GM04503 (cell line): ENCODE data around the gene TRIM3.
"Not testable (repeated sequence)": the region's sequence is repeated elsewhere in the genome, so short reads cannot be mapped to it uniquely, and the experiment has no call there.

Experiments
- DNase-seq: peaks from one replicate; pipeline ENCODE4 v3.0.0-alpha.2; 2012; ENCODE audit warnings: low read depth

The TRIM3 gene

DNA sequence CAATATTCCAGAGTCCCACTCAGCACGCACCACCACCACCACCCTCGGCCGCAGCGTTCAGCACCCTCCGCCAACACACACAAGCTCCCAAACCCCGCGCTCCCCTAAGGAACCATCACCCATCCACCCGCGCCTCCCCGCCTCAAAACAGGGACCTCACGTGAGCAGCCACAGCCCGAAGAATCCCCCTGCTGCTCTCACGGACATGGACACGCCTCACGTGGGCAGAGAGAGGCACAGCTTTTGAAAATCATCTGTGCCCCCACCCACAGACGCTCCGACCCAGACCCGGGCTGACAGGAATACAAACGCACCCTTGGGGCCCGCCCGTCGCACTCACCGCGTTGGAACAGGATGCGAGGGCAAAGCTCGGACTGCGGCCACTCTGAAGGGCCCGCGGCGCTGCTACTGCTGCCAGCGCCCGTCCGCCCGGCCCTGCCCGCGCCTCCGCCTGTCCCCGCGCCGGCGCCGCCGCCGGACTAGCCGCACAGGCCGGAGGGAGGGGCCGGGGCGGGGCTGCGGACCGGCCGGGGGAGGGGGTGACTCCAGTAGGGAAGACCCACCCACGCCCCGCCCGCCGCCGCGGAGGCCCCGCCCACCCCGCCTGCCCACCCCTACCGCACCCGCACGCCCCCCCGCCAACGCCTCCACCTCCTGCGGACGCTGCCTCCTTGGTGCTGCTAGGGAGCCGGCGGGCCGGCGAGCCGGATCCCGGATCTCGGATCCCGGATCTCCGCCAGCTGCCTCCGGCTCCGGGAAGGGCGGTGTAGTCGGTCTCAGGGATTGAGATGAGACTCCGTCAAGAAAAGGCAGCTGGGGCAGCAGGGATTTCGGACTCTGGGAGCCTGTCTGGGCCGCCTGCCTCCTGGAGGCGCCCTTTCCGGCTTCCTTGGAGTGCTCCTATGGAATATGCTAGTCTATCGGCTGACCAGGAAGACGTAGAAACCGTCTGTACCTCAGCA lies at the start of gene TRIM3:
Gene TRIM3 (minus strand): TSS at position 491 of the 962 bp plus-strand sequence. CDS start 8,246 bp downstream, outside the sequence.
- peak; percentile 51 for DNase-seq

DNA sequence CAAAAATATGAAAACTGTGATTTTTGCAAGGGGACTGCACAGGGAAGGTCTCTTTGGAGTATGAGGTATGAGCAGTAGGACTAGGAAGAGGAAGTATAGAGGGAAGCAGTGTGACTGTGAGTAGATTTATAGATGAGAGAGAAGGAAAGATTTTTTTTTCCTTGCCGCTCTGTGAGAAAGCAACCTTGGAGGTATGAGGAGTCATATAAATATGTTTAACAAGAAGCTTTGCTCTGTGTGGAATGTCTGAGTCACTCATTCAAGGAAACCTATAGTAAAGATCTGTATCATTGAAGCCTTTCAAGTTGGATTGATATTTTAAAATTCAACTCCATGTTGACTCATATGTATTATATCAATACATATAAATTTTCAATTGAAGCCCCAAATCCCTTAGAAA lies 49.5 kb upstream of the TRIM3 start:
- peak; percentile 10 for DNase-seq

- DNase-seq: not testable (repeated sequence)
Measured at GRCh38 chr11:6521946-6522345, 48.2 kb upstream of the TRIM3 start.

GRCh38 chr11:6520265-6520664 lies 46.5 kb upstream of the TRIM3 start:
- DNase-seq: no peak

- DNase-seq: no peak
Measured at GRCh38 chr11:6516865-6517264, 43.1 kb upstream of the TRIM3 start.

DNA sequence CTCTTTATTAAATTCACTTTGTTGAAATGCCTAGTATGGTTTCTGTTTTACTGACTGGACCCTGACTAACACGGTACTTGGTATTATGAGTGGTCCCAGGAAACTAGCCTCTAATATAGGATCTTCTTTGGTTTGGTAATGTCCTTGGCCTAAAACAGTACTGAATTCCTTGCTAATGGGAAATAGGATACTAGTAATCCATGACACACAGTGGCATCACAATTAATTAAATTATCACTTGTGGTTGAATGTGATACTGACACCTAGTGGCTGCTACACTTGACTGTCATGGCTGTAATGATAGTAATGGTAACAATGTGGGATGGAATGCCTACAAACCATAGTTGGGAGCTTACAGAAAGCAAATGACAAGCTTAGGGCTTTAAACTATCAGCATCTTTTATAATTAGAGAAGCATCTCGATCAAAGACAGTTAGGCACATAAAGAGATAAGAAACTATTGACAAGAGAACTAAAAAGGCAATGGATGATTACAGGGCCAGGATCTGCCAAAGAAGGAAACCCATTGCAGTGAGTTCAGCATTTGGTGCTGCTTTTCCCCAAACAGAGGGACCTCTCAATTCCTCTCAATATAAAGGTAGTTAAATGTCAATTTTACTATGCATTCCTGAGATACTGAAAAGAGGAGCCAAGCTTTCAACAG lies 32.0 kb upstream of the TRIM3 start:
- peak; percentile 43 for DNase-seq

DNA sequence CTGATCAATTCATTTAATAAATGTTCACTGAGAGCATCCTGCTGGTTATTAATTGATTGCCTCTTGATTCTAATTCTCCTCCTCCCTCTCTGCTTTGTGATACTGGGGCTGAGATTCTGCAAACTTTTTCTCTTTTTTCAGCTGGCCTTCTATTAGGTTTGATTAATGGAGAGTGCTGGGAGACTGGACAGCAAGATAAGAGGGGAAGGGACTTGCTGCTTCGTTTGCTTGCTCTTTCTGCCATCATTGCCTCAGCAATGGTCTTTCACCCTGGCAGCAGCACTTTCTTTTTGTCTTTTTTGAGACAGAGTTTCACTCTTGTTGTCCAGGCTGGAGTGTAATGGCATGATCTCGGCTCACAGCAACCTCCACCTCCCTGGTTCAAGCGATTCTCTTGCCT lies 30.4 kb upstream of the TRIM3 start:
- DNase-seq: no peak

- DNase-seq: no peak
Measured at GRCh38 chr11:6502382-6502781, 28.6 kb upstream of the TRIM3 start.

DNA sequence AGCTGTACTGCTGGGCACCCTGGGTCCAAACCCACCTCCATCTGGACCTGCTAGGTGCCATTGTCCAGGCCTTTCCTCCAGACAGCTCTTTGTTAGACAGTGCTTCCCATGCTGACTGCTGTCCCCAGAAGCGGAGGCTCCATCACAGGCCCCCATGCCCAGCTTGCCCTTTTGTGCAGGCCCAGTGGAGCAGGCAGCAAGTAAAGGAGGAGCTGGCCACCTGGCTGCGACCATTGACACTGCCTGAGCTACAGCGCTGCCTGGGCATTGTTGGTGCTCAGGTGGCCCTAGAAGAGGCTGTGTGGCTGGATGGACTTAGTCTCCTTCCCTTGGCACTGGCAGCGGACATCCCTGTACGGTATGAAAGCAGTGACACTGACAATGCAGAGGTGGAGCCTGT lies 24.8 kb upstream of the TRIM3 start:
- no peak for DNase-seq

DNA sequence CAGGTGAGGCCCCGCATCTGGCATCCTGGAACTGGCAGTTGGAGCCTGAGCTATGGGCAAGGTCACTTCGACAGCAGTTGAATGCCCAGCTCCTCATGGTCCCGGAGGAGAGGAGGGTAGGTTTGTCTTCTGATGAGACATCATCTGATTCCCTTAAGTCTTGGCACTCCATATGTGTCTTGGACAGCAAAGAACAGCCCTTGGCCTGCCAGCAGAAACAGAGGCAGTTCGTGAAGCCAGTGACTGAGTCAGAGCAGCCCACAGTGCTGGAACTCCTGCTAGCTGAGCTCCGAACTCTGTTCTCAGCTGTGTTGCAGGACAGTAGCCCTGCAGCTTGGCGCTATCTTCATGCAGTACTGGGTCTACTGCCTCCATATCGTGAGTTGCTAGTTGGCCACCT lies 24.4 kb upstream of the TRIM3 start:
- peak; percentile 25 for DNase-seq

- no peak for DNase-seq
Measured at GRCh38 chr11:6497069-6497839, 23.5 kb upstream of the TRIM3 start, which contains the start of gene DNHD1. Gene DNHD1, plus strand, starts transcription at chr11:6497280. Its CDS starts 936 bp downstream, at chr11:6498216.

GRCh38 chr11:6489306-6489705 lies 15.6 kb upstream of the TRIM3 start:
- DNase-seq: no peak

- no peak for DNase-seq
Measured at GRCh38 chr11:6488821-6489220, 15.1 kb upstream of the TRIM3 start.

DNA sequence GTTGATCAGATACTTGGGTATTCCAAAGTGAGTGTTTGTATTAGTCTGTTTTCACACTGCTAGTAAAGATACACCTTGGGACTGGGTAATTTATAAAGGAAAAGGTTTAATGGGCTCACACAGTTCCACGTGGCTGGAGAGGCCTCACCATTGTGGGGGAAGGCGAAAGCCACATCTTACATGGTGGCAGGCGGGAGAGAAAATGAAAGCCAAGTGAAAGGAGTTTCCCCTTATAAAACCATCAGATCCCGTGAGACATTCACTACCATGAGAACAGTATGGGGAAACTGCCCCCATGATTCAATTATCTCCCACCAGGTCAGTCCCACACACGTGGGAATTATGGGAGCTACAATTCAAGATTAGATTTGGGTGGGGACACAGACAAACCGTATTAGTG lies 14.6 kb upstream of the TRIM3 start:
- DNase-seq: no peak

DNA sequence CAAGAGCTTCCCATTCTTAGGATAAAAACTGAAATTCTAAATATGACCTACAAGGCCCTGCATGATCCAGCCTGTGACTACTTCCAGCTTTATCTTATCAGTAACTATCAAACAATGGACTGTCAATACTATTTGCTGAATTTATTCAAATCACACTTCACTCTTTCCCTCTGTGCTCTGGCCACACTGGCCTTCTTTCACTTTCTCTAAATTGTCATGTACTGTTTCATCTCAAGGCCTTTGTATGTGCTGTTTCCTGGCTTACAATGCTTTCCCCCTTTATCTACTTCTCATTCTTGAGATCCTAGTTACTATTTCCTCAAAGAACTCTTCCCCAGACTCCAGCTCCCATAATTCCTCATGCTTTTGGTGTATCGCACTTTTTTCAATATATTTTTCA lies 13.2 kb upstream of the TRIM3 start:
- DNase-seq: no peak

DNA sequence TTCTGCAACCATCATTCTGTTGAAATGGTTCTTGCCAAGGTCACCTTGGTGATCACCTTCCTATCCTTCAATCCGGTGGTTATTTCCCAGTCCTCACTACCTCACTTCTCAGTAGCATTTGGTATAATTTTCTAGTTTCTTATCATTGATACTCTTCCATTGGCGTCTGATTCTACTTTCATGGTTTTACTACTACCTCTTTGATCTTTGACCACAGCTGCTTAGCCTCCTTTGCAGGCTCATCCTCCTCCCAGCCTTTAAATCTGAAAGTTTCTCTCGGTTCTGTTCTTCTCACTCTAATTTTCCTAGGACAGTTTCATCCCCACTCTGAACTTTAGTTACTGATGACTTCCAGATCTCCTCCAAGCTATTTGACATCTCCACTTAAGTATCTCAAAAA lies 12.5 kb upstream of the TRIM3 start:
- DNase-seq: no peak

- DNase-seq: no peak
Measured at GRCh38 chr11:6485661-6486060, 11.9 kb upstream of the TRIM3 start.

DNA sequence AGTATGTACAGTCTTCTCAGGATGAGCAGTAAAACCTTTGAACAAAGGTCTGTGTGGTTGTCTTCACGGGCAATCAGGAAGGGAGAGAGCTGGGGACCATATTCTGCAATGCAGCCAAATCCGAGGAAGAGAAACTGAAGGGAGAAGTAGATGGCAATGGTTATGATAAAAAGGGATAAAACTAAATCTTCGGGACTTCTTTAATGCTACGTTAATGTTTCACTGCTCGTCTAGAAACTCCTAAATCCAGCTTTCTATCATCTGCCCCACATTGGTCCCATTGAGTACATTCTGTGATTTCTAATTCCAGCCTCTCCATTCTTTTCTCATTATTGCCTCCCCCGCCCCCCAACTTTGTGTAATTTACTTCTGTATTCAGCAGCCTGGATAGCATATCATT lies 9.3 kb upstream of the TRIM3 start:
- DNase-seq: no peak

- no peak for DNase-seq
Measured at GRCh38 chr11:6482441-6482840, 8.7 kb upstream of the TRIM3 start.

GRCh38 chr11:6481924-6482275 lies 8.2 kb upstream of the TRIM3 start:
- no peak for DNase-seq

GRCh38 chr11:6481012-6481923 lies 7.5 kb upstream of the TRIM3 start, which contains the start of the genes ARFIP2 and TIMM10B:
Gene ARFIP2, minus strand, starts transcription at chr11:6481331. Its CDS starts 910 bp downstream, at chr11:6480421.
Gene TIMM10B, plus strand, starts transcription at chr11:6481501. Its CDS starts 16 bp downstream, at chr11:6481517.
- DNase-seq: peak; percentile 91
